ENCODE results near the gene ETHE1. TPM values are rescaled to one million over a fixed set of nuclear protein-coding genes. Genes with fewer than 3 reads are reported as not detected.
A peak's percentile ranks its signal among the peaks of the same experiment; 100 is the strongest.

ETHE1 gene, protein sequence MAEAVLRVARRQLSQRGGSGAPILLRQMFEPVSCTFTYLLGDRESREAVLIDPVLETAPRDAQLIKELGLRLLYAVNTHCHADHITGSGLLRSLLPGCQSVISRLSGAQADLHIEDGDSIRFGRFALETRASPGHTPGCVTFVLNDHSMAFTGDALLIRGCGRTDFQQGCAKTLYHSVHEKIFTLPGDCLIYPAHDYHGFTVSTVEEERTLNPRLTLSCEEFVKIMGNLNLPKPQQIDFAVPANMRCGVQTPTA
- total RNA-seq, result 179 and 183 TPM in 2 replicates

DNA sequence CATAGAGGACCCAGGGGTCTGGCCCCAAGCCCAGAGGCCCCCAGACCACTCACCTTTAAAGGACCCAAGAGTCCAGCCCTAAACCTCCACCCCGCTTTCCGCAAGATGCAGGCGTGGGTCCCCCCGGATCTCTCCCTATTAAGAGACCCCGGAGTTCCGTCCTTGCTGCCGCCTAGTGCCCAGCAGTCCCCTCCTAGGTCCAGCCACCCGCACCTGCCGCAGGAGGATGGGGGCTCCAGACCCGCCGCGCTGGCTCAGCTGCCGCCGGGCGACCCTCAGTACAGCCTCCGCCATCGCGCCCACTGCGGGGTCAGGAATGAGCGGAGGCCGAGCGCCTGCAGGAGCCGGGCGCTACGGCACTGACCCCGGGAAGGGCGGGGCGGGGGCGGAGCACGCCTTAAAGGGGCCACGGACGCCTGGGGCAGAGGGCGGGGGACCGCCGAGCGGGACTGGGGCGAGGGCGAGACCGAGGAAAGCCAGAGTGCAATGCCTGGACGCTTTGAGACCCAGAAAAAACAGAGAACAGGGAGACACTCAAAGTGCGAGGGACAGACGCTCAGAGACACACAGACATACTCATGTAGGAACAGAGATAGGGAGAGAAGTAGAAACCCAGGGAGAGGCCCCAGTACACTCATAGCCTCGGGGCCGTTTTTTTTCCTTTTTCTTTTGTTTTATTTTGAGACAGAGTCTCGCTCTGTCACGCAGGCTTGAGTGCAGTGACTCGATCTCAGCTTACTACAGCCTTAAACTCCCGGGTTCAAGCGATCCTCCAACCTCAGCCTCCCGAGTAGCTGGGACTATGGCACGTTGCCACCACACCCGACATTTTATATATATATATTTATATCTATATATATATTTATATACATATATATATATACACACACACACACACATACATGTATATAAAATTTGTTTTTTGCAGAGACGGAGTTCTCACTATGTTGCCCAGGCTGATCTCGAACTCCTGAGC, at the start of gene ETHE1:
Gene ETHE1 (minus strand): TSS at position 318 of the 976 bp plus-strand sequence. CDS start 24 bp downstream, at position 294.
- H3K36me3 ChIP-seq (ENCODE audit: control insufficient read depth, insufficient read depth, low read length), result no peaks in the 10 kb centered on the region
- TF ChIP-seq, protein P1, sequence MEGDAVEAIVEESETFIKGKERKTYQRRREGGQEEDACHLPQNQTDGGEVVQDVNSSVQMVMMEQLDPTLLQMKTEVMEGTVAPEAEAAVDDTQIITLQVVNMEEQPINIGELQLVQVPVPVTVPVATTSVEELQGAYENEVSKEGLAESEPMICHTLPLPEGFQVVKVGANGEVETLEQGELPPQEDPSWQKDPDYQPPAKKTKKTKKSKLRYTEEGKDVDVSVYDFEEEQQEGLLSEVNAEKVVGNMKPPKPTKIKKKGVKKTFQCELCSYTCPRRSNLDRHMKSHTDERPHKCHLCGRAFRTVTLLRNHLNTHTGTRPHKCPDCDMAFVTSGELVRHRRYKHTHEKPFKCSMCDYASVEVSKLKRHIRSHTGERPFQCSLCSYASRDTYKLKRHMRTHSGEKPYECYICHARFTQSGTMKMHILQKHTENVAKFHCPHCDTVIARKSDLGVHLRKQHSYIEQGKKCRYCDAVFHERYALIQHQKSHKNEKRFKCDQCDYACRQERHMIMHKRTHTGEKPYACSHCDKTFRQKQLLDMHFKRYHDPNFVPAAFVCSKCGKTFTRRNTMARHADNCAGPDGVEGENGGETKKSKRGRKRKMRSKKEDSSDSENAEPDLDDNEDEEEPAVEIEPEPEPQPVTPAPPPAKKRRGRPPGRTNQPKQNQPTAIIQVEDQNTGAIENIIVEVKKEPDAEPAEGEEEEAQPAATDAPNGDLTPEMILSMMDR (IDR thresholded peaks at IDR 0.05; ENCODE audit: insufficient read depth, low read length, severe bottlenecking), result peak; percentile 8
- no peaks in the 10 kb centered on the region for H3K27me3 ChIP-seq (ENCODE audit: control insufficient read depth, insufficient read depth, low read length)
- H3K4me3 ChIP-seq (ENCODE audit: low read depth, low read length), result peak within 1 kb of the TSS; percentile 85
- DNase-seq (ENCODE audit: low read depth) (peak; percentile 56), FAIRE-seq (no peak)

DNA sequence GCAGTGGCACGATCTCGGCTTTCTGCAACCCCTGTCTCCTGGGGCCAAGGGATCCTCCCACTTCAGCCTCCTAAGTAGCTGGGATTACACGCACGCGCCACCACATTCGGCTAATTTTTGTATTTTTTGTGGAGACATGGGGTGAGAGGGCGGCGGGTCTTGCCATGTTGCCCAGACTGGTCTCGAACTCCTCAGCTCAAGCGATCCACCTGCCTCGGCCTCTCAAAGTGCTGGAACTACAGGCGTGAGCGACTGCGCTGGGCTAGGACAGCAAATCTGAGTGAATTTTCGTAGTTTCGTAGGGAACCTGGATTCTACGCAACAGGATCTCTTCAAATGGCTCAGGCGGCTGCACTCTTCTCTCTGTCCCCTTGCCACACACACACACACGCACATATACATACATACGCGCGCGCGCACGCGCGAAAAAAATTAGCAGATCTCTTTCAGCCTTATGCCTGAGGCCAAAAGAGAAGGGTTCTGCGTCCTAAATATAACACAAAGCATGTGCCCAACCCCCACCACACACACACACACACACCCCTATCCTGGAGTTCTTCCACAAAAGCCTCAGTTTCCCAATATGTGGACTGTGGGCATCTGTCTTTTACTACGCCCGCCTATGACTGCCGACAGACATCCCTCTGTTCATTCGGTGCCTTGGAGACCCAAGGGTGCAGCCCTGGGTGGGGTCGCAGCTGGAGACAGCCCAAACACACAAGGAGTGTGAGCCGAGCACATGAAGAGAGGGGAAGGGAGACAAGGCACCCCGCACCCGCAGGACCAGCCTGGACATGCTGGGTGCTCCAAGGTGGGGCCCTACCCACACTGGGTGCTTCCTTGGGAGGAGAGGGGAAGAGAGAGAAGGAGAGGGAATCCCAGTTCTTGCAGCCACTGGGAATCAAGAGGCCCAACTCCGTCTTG, 49.2 kb upstream of the ETHE1 start:
- H3K36me3 ChIP-seq (ENCODE audit: control insufficient read depth, insufficient read depth, low read length), result peaks cover 1% of the 10 kb centered on the region
- peak overlapping the region; percentile 24 for H3K4me3 ChIP-seq (ENCODE audit: low read depth, low read length)
- FAIRE-seq, result no peak
- DNase-seq (ENCODE audit: low read depth), result peak; percentile 18
- TF ChIP-seq, protein P1 (IDR thresholded peaks at IDR 0.05; ENCODE audit: insufficient read depth, low read length, severe bottlenecking), result no peak
- no peaks in the 10 kb centered on the region for H3K27me3 ChIP-seq (ENCODE audit: control insufficient read depth, insufficient read depth, low read length)

DNA sequence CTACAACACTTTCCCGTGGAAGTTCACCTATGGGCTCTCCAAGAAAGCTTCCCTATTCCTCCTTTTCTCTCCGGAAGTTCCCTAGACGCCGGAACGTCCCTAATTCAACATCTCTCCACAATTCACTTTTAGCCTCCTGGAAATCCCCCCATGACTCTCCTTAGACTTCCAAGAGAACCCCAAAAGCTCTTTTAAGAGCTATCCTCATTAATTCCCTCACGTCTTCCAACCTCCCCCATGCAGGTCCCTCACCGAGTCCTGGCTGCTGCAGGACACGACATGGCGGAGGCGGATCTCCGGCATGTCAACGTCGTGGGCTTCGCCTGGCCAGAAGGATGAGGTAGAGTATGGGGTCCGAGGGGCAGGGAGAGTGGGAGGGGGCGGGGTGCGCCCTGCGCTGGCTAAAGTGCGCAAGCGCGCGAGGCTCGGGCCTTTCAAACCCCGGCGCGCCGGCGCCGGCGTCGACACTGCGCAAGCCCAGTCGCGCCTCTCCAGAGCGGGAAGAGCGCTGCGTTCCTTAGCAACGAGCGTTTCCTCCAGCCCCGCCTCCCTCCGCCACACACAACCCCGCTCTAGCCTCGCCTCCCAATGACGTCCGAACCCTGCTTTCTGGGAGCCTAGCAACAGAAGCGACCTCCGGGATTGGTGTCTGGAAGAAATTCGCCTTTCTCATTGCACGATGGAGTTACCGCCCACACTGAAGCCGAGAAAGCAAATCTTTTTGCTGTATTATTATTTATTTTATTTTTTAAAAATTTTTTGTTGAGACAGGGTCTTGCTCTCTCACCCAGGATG, 48.4 kb upstream of the ETHE1 start, which contains the start of the genes PINLYP and XRCC1:
Gene PINLYP (plus strand): TSS at position 646 of the 795 bp plus-strand sequence. CDS start 1,391 bp downstream, outside the sequence.
Gene XRCC1 (minus strand): TSS at position 372 of the 795 bp plus-strand sequence. CDS start 69 bp downstream, at position 303.
- TF ChIP-seq, protein P1 (IDR thresholded peaks at IDR 0.05; ENCODE audit: insufficient read depth, low read length, severe bottlenecking), result no peak
- Histone ChIP-seq H3K36me3 (ENCODE audit: control insufficient read depth, insufficient read depth, low read length) (peaks cover 1% of the 10 kb centered on the region), H3K4me3 (ENCODE audit: low read depth, low read length) (peak within 1 kb of the TSS; percentile 91), H3K27me3 (ENCODE audit: control insufficient read depth, insufficient read depth, low read length) (no peaks in the 10 kb centered on the region)
- DNase-seq (ENCODE audit: low read depth), result peak; percentile 96
- FAIRE-seq, result no peak

DNA sequence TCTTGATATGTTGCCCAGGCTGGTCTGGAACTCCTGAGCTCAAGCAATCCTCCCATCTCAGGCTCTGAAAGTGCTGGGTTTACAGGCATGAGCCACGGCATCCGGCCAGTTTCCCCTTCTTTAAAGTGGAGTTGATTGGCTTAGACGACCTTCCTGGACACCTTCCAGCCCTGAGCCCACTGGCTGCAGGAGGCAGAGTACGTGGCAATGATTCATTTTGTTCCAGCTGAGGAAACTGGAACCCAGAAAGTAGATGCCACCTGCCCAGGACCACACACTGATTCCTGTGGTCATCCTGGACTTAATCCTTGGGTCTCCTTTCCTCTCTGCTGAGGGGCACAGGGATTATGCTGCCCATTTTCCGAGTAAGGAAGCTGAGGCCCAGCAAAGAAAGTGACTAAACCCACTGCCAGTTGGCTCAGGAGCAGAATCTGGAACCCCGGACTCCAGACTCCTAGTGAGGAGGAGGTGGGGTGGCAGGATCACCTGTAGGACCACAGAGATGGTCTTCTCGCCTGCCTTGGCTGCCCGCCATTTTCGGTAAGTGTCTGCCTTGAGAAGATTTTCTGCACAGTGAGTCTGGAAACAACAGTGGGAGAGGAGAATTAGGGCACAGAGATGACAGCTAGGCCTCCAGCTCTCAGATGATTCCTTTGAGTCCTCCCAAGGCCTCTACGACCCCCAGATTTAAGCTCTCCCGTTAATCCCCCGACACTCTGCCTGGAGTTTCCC, 47.6 kb upstream of the ETHE1 start:
- no peak for FAIRE-seq

More for the DNA sequence above, 47.6 kb upstream of the ETHE1 start:
- TF ChIP-seq, protein P1 (IDR thresholded peaks at IDR 0.05; ENCODE audit: insufficient read depth, low read length, severe bottlenecking), result no peak
- DNase-seq (ENCODE audit: low read depth), result no peak
- no peaks in the 10 kb centered on the region for H3K27me3 ChIP-seq (ENCODE audit: control insufficient read depth, insufficient read depth, low read length)
- peaks cover 1% of the 10 kb centered on the region for H3K36me3 ChIP-seq (ENCODE audit: control insufficient read depth, insufficient read depth, low read length)
- H3K4me3 ChIP-seq (ENCODE audit: low read depth, low read length), result peak overlapping the region; percentile 91

Data from bronchial epithelial cell (primary cell).